MM.1S (cell line): ENCODE results near the gene MBTPS1.

Experiments used
- CTCF ChIP-seq: fragments of 300-600 bp; sonication (generic); IDR thresholded peaks from 2 replicates; pipeline ENCODE4 v1.5.1; 2016; ENCODE audit warnings: antibody characterized with exemption, low read length, mixed read lengths
- EZH2 ChIP-seq: fragments of 300-600 bp; sonication (generic); optimal IDR thresholded peaks from 2 replicates; pipeline ENCODE3; 2017; ENCODE audit warnings: low read depth, mild to moderate bottlenecking, antibody characterized with exemption, low read length, mixed read lengths

GRCh38 chr16:84055366-84055765 lies 61.4 kb downstream of the MBTPS1 start:
- no peak for TF ChIP-seq CTCF
- no peak for TF ChIP-seq EZH2
